SK-N-SH (cell line): ENCODE measurements around the gene EEFSEC. TPM values are rescaled to one million over a fixed set of nuclear protein-coding genes. Genes with fewer than 3 reads are reported as not detected.

Experiments used
- CTCF ChIA-PET: fragments of 300-600, 350-600 bp; formaldehyde crosslinking; extraction: SDS; loops from one replicate; lab custom pipeline; 2021; lab: Yijun Ruan, JAX
- POLR2A ChIA-PET: fragments of 350-600 bp; sonication (Branson Sonifier 250); formaldehyde crosslinking; extraction: SDS; loops from one replicate; lab custom pipeline; 2020; ENCODE audit warnings: antibody characterized with exemption, inconsistent platforms; lab: Yijun Ruan, JAX
- DNase-seq: peaks from one replicate; pipeline ENCODE4 v3.0.0; 2012
- H2AFZ ChIP-seq: fragments of 200-600 bp; sonication (generic); 2 replicates; pipeline ENCODE4 v1.8.1; 2016; ENCODE audit warnings: antibody characterized with exemption, mild to moderate bottlenecking, low read depth
- H3F3A ChIP-seq: fragments of 200-600 bp; sonication (generic); replicated peaks from 2 replicates; pipeline ENCODE3; 2016; ENCODE audit warnings: antibody characterized with exemption, mild to moderate bottlenecking; ENCODE audit not compliant: insufficient read depth
- H3K27ac ChIP-seq, 2 experiments: fragments of 200-500 bp in 1 of 2; fragments of 200-600 bp in 1 of 2; sonication (Bioruptor generic) in 1 of 2; sonication (generic), shearing (Covaris generic) in 1 of 2; 2 replicates each; pipeline versions ENCODE4 v1.5.1 to v1.6.1; 2014 to 2016; ENCODE audit warnings: low read depth in 2 of 2, inconsistent platforms in 1 of 2, low read length in 1 of 2, mild to moderate bottlenecking in 1 of 2, mixed read lengths in 1 of 2
- H3K27me3 ChIP-seq: fragments of 200-600 bp; sonication (generic), shearing (Covaris generic); 2 replicates; pipeline ENCODE4 v1.6.1; 2016; ENCODE audit warnings: mixed run types; ENCODE audit not compliant: insufficient read depth
- H3K36me3 ChIP-seq, 2 experiments: fragments of 200-500 bp in 1 of 2; fragments of 200-600 bp in 1 of 2; sonication (Bioruptor generic) in 1 of 2; sonication (generic) in 1 of 2; replicated peaks in 1 of 2; 2 replicates each; pipeline versions ENCODE3 to v1.5.1; 2014 to 2016; ENCODE audit warnings: low read length in 1 of 2, mild to moderate bottlenecking in 1 of 2; ENCODE audit not compliant: insufficient read depth in 2 of 2, control insufficient read depth in 1 of 2
- H3K4me1 ChIP-seq, 2 experiments: fragments of 200-500 bp in 1 of 2; fragments of 200-600 bp in 1 of 2; sonication (Bioruptor generic) in 1 of 2; sonication (generic), shearing (Covaris generic) in 1 of 2; 2 replicates each; pipeline versions ENCODE4 v1.5.1 to v1.6.1; 2014 to 2016; ENCODE audit warnings: low read depth in 1 of 2, low read length in 1 of 2, mixed run types in 1 of 2; ENCODE audit not compliant: insufficient read depth in 2 of 2, control insufficient read depth in 1 of 2
- H3K4me2 ChIP-seq: fragments of 200-600 bp; sonication (generic), shearing (Covaris generic); 2 replicates; pipeline ENCODE4 v1.6.1; 2017; ENCODE audit warnings: mixed run types
- H3K4me3 ChIP-seq, 2 experiments: fragments of 200-500 bp in 1 of 2; fragments of 200-600 bp in 1 of 2; sonication (Bioruptor generic) in 1 of 2; sonication (generic), shearing (Covaris generic) in 1 of 2; 2 replicates each; pipeline versions ENCODE4 v1.5.1 to v1.8.1; 2014 to 2016; ENCODE audit warnings: low read depth in 2 of 2, inconsistent platforms in 1 of 2, low read length in 1 of 2, mild to moderate bottlenecking in 1 of 2, mixed read lengths in 1 of 2, moderate library complexity in 1 of 2
- H3K79me2 ChIP-seq: fragments of 200-600 bp; sonication (generic); 2 replicates; pipeline ENCODE4 v1.8.1; 2017; ENCODE audit warnings: mild to moderate bottlenecking; ENCODE audit not compliant: insufficient read depth
- H3K9ac ChIP-seq: fragments of 200-600 bp; sonication (generic); 2 replicates; pipeline ENCODE4 v1.6.1; 2017; ENCODE audit warnings: mixed run types
- H3K9me2 ChIP-seq: fragments of 200-600 bp; sonication (generic); 2 replicates; pipeline ENCODE4 v1.6.1; 2017; ENCODE audit warnings: mixed run types
- H3K9me3 ChIP-seq: fragments of 200-600 bp; sonication (generic); 2 replicates; pipeline ENCODE4 v1.6.1; 2017; ENCODE audit warnings: mixed run types, mild to moderate bottlenecking, moderate library complexity
- H4K20me1 ChIP-seq: fragments of 200-600 bp; sonication (generic); 2 replicates; pipeline ENCODE4 v1.6.1; 2017; ENCODE audit warnings: mild to moderate bottlenecking, mixed run types; ENCODE audit not compliant: insufficient read depth
- CTCF ChIP-seq: fragments of 200-600 bp; sonication (generic); IDR thresholded peaks from 2 replicates; pipeline ENCODE4 v1.6.1; 2017; ENCODE audit warnings: antibody characterized with exemption, mild to moderate bottlenecking, moderate library complexity
- ELF1 ChIP-seq: IDR thresholded peaks from 2 replicates; pipeline ENCODE4 v1.4.0; 2012
- EZH2phosphoT487 ChIP-seq: fragments of 200-600 bp; sonication (generic); IDR thresholded peaks from 2 replicates; pipeline ENCODE4 v1.6.1; 2017; ENCODE audit warnings: low read depth, mixed run types, mild to moderate bottlenecking, antibody characterized with exemption, moderate library complexity, borderline replicate concordance
- FOXM1 ChIP-seq: IDR thresholded peaks from 2 replicates; pipeline ENCODE4 v1.4.0; 2012; ENCODE audit warnings: low read depth, mild to moderate bottlenecking
- GABPA ChIP-seq: IDR thresholded peaks from 2 replicates; pipeline ENCODE4 v1.4.0; 2012; ENCODE audit warnings: low read depth, mild to moderate bottlenecking
- GATA2 ChIP-seq: sonication (generic); formaldehyde crosslinking; IDR thresholded peaks from 2 replicates; pipeline ENCODE4 v1.5.0; 2020; ENCODE audit warnings: mild to moderate bottlenecking, missing genetic modification reagents
- MAX ChIP-seq: IDR thresholded peaks from 2 replicates; pipeline ENCODE4 v1.4.0; 2012; ENCODE audit warnings: low read depth
- MEF2A ChIP-seq: IDR thresholded peaks from 2 replicates; pipeline ENCODE4 v1.4.0; 2012; ENCODE audit warnings: low read depth, borderline replicate concordance
- MXI1 ChIP-seq: IDR thresholded peaks from 2 replicates; pipeline ENCODE4 v1.6.1; 2012; ENCODE audit warnings: mild to moderate bottlenecking, low read depth, low read length, improper control_type of control experiment
- NFIC ChIP-seq: IDR thresholded peaks from 2 replicates; pipeline ENCODE4 v1.4.0; 2012; ENCODE audit warnings: borderline replicate concordance
- RAD21 ChIP-seq: IDR thresholded peaks from 2 replicates; pipeline ENCODE4 v1.6.1; 2012; ENCODE audit warnings: mild to moderate bottlenecking, low read length
- RXRA ChIP-seq: IDR thresholded peaks from 2 replicates; pipeline ENCODE4 v1.4.0; 2012; ENCODE audit warnings: low read depth, mild to moderate bottlenecking, borderline replicate concordance
- SMC3 ChIP-seq: IDR thresholded peaks from 2 replicates; pipeline ENCODE4 v1.6.1; 2012; ENCODE audit warnings: low read depth, low read length, improper control_type of control experiment
- TAF1 ChIP-seq: IDR thresholded peaks from 2 replicates; pipeline ENCODE4 v1.6.1; 2012; ENCODE audit warnings: low read depth, mild to moderate bottlenecking, low read length, moderate library complexity, borderline replicate concordance
- TCF12 ChIP-seq: IDR thresholded peaks from 2 replicates; pipeline ENCODE4 v1.4.0; 2012
- USF2 ChIP-seq: fragments of 150-350 bp; IDR thresholded peaks from 2 replicates; pipeline ENCODE4 v1.6.1; 2017; ENCODE audit warnings: antibody characterized with exemption, low read length, low read depth, borderline replicate concordance
- ZBTB33 ChIP-seq: IDR thresholded peaks from 2 replicates; pipeline ENCODE4 v1.4.0; 2012; ENCODE audit warnings: low read depth, borderline replicate concordance
- whole genome bisulfite sequencing: methylation state at CpG from one replicate; pipeline ENCODE4 v1.1.6; 2017; ENCODE audit warnings: low lambda C conversion rate; 5-methylcytosine and 5-hydroxymethylcytosine counted together
- polyA plus RNA-seq, 3 experiments: library from polyadenylated mRNA; depleted of rRNA; stranded (reverse); fragments of >200 nt; gene quantifications; 2 replicates each; pipeline ENCODE4 v1.2.3, GENCODE V29; 2012

Gene EEFSEC
- polyA plus RNA-seq, 1 of the 3 experiments (the other 2 are of a cell fraction), result 12.4 TPM

GRCh38 chr3:128294999-128295468, 141.8 kb downstream of the EEFSEC start:
- Histone ChIP-seq H3K27ac (no peak overlapping the region), H3K9me2 (no peaks in the 10 kb centered on the region), H2AFZ (no peak overlapping the region), H3K79me2 (no peaks in the 10 kb centered on the region), H3K4me2 (no peak overlapping the region), H3K4me3 (no peak overlapping the region), H4K20me1 (no peaks in the 10 kb centered on the region), H3K4me1 (peaks cover 0 to 23% of the 10 kb centered on the region in 2 experiments; a peak in 2 of 4 replicates), H3K9me3 (peaks cover 2% of the 10 kb centered on the region; the same call in 1 of the 2 replicates)
- CTCF ChIA-PET, result interaction anchor here (1.0 to 1.8 kb wide), 2 partner anchors 12 to 131 kb away, joined by 3 to 7 read pairs; no protein-coding TSS in a partner anchor
- DNase-seq, result no peak
- no peak for TF ChIP-seq MAX
- TF ChIP-seq NFIC, result no peak
- TF ChIP-seq RAD21, result no peak
- TF ChIP-seq MXI1, result no peak
- TF ChIP-seq EZH2phosphoT487, result no peak
- TF ChIP-seq USF2, result no peak
- TF ChIP-seq ZBTB33, result no peak
- no peak for TF ChIP-seq CTCF
- TF ChIP-seq, all 33 proteins: peak for 0
- WGBS, result 83% methylated on average over 2 of the region's 4 CpGs
- Histone ChIP-seq H3K9ac (no peak overlapping the region), H3K27me3 (no peaks in the 10 kb centered on the region), H3K36me3 (peaks cover 0 to 9% of the 10 kb centered on the region in 2 experiments), H3F3A (peaks cover 3% of the 10 kb centered on the region)
- POLR2A ChIA-PET, result no interaction called here

GRCh38 chr3:128296469-128297251, 143.4 kb downstream of the EEFSEC start:
- POLR2A ChIA-PET, result interaction anchor here (1.0 kb wide), 1 partner anchor 10 kb away, joined by 3 read pairs; no protein-coding TSS in a partner anchor
- WGBS, result 92% methylated on average over 10 of the region's 10 CpGs
- no peak for TF ChIP-seq MXI1
- TF ChIP-seq ELF1, result no peak
- TF ChIP-seq USF2, result no peak
- no peak for TF ChIP-seq MEF2A
- TF ChIP-seq ZBTB33, result no peak
- no peak for TF ChIP-seq GATA2 (CRISPR knock-in tag)
- TF ChIP-seq TAF1, result no peak
- TF ChIP-seq SMC3, result no peak
- TF ChIP-seq TCF12, result no peak
- no peak for TF ChIP-seq NFIC
- no peak for TF ChIP-seq GABPA
- no peak for TF ChIP-seq RXRA
- TF ChIP-seq FOXM1, result no peak

More at GRCh38 chr3:128296469-128297251, 143.4 kb downstream of the EEFSEC start:
- H3K79me2 ChIP-seq, result no peaks in the 10 kb centered on the region
- no peak overlapping the region for H3K27ac ChIP-seq
- peaks cover 2% of the 10 kb centered on the region; the same call in 1 of the 2 replicates for H3K9me3 ChIP-seq
- peaks cover 0 to 5% of the 10 kb centered on the region in 2 experiments for H3K36me3 ChIP-seq
- H3K4me2 ChIP-seq, result no peak overlapping the region
- H3K27me3 ChIP-seq, result no peaks in the 10 kb centered on the region
- no peaks in the 10 kb centered on the region for H3K9me2 ChIP-seq
- no peak overlapping the region for H2AFZ ChIP-seq
- no peak overlapping the region for H3K9ac ChIP-seq
- H3F3A ChIP-seq, result peaks cover 3% of the 10 kb centered on the region
- CTCF ChIA-PET, result interaction anchor here (1.0 to 2.5 kb wide), 7 partner anchors 10 to 722 kb away, joined by 3 to 10 read pairs (median 4); no protein-coding TSS in a partner anchor
- no peak for DNase-seq
- H4K20me1 ChIP-seq, result no peaks in the 10 kb centered on the region
- H3K4me1 ChIP-seq, result peaks cover 0 to 31% of the 10 kb centered on the region in 2 experiments; a peak in 2 of 4 replicates
- H3K4me3 ChIP-seq, result no peak overlapping the region
